Activated CD4-positive, alpha-beta T cell treated with anti-CD3 and anti-CD28 coated beads, Interleukin-2, amount 10 ng/mL, durations not matched to agents 24 days and 14 days (primary cell): Measurements from ENCODE around the gene CSRP2. TPM values are rescaled to one million over a fixed set of nuclear protein-coding genes. Genes with fewer than 3 reads are reported as not detected.

Source experiments
- DNase-seq: peaks from one replicate; pipeline ENCODE4 v3.0.0; 2022
- H3K27ac Mint-ChIP-seq: one replicate; pipeline ENCODE4 v1.8.0; 2022; ENCODE audit warnings: mild to moderate bottlenecking, mixed read lengths
- H3K27me3 Mint-ChIP-seq: one replicate; pipeline ENCODE4 v1.8.0; 2022; ENCODE audit warnings: mixed read lengths
- H3K36me3 Mint-ChIP-seq: one replicate; pipeline ENCODE4 v1.8.0; 2022; ENCODE audit warnings: low read depth, mild to moderate bottlenecking, mixed read lengths
- H3K4me1 Mint-ChIP-seq: one replicate; pipeline ENCODE4 v1.8.0; 2021; ENCODE audit warnings: mixed read lengths
- H3K4me3 Mint-ChIP-seq: one replicate; pipeline ENCODE4 v1.8.0; 2022; ENCODE audit warnings: mild to moderate bottlenecking, moderate library complexity, mixed read lengths
- H3K9me3 Mint-ChIP-seq: one replicate; pipeline ENCODE4 v1.8.0; 2021; ENCODE audit warnings: mixed read lengths
- intact Hi-C: fragments of 100-400 bp; cut with micrococcal nuclease; formaldehyde crosslinking; loops from one replicate; pipeline ENCODE4 v1.15.1; 2023
- total RNA-seq: library from RNA; stranded (reverse); gene quantifications from 2 replicates; pipeline ENCODE4 v1.2.3, GENCODE V29; 2022

CSRP2 gene
- 0.44 and 0.80 TPM in 2 replicates for total RNA-seq

GRCh38 chr12:76878899-76879709, at the start of gene CSRP2:
Gene CSRP2, minus strand, starts transcription at chr12:76879019. Its CDS starts 12,759 bp downstream, at chr12:76866260.
- Mint-ChIP-seq H3K4me3 (peak within 1 kb of the TSS; percentile 93), H3K9me3 (no peaks in the 10 kb centered on the region), H3K4me1 (peaks cover 8% of the 10 kb centered on the region), H3K36me3 (no peaks in the 10 kb centered on the region), H3K27ac (peak within 1 kb of the TSS; percentile 52), H3K27me3 (peaks cover 61% of the 10 kb centered on the region)
- peak; percentile 89 for DNase-seq
- intact Hi-C loops = loop anchor here (2.0 to 5.0 kb wide), 3 partner anchors 114 to 257 kb away; partner anchors contain the start of gene ZDHHC17

- no peaks in the 10 kb centered on the region for H3K36me3 Mint-ChIP-seq
- H3K4me3 Mint-ChIP-seq = no peak overlapping the region
- H3K27ac Mint-ChIP-seq = no peak overlapping the region
- intact Hi-C loops = no loop called here
- no peaks in the 10 kb centered on the region for H3K4me1 Mint-ChIP-seq
- peak; percentile 67 for DNase-seq
- H3K9me3 Mint-ChIP-seq = no peaks in the 10 kb centered on the region
- peaks cover 3% of the 10 kb centered on the region for H3K27me3 Mint-ChIP-seq
Measured at GRCh38 chr12:76927170-76927784, 48.5 kb upstream of the CSRP2 start.

GRCh38 chr12:76925135-76925534, 46.3 kb upstream of the CSRP2 start:
- H3K9me3 Mint-ChIP-seq = no peaks in the 10 kb centered on the region
- DNase-seq = no peak
- no peaks in the 10 kb centered on the region for H3K4me1 Mint-ChIP-seq
- H3K36me3 Mint-ChIP-seq = no peaks in the 10 kb centered on the region
- intact Hi-C loops = no loop called here
- H3K4me3 Mint-ChIP-seq = no peak overlapping the region
- peaks cover 2% of the 10 kb centered on the region for H3K27me3 Mint-ChIP-seq
- H3K27ac Mint-ChIP-seq = no peak overlapping the region

GRCh38 chr12:76922866-76923265, 44.0 kb upstream of the CSRP2 start:
- Mint-ChIP-seq H3K36me3 (no peaks in the 10 kb centered on the region), H3K4me3 (no peak overlapping the region), H3K4me1 (no peaks in the 10 kb centered on the region), H3K27me3 (peaks cover 1% of the 10 kb centered on the region), H3K27ac (no peak overlapping the region), H3K9me3 (no peaks in the 10 kb centered on the region)
- intact Hi-C loops = no loop called here
- no peak for DNase-seq

GRCh38 chr12:76921891-76922664, 43.3 kb upstream of the CSRP2 start:
- H3K27me3 Mint-ChIP-seq = peaks cover 1% of the 10 kb centered on the region
- H3K4me1 Mint-ChIP-seq = no peaks in the 10 kb centered on the region
- no peak overlapping the region for H3K27ac Mint-ChIP-seq
- H3K9me3 Mint-ChIP-seq = no peaks in the 10 kb centered on the region
- H3K36me3 Mint-ChIP-seq = no peaks in the 10 kb centered on the region
- DNase-seq = no peak
- intact Hi-C loops = no loop called here
- no peak overlapping the region for H3K4me3 Mint-ChIP-seq

- no peaks in the 10 kb centered on the region for H3K36me3 Mint-ChIP-seq
- no peak overlapping the region for H3K4me3 Mint-ChIP-seq
- H3K4me1 Mint-ChIP-seq = no peaks in the 10 kb centered on the region
- no peaks in the 10 kb centered on the region for H3K9me3 Mint-ChIP-seq
- intact Hi-C loops = no loop called here
- H3K27ac Mint-ChIP-seq = no peak overlapping the region
- DNase-seq = no peak
- peaks cover 6% of the 10 kb centered on the region for H3K27me3 Mint-ChIP-seq
Measured at GRCh38 chr12:76921100-76921471, 42.3 kb upstream of the CSRP2 start.

GRCh38 chr12:76920172-76921099, 41.6 kb upstream of the CSRP2 start:
- Mint-ChIP-seq H3K27me3 (peaks cover 8% of the 10 kb centered on the region), H3K9me3 (no peaks in the 10 kb centered on the region), H3K4me3 (no peak overlapping the region), H3K36me3 (no peaks in the 10 kb centered on the region), H3K4me1 (no peaks in the 10 kb centered on the region), H3K27ac (peak overlapping the region; percentile 4)
- DNase-seq = no peak
- intact Hi-C loops = no loop called here

- intact Hi-C loops = no loop called here
- Mint-ChIP-seq H3K27me3 (peaks cover 8% of the 10 kb centered on the region), H3K4me1 (no peaks in the 10 kb centered on the region), H3K27ac (no peak overlapping the region), H3K36me3 (no peaks in the 10 kb centered on the region), H3K9me3 (no peaks in the 10 kb centered on the region), H3K4me3 (no peak overlapping the region)
- DNase-seq = no peak
Measured at GRCh38 chr12:76919383-76920171, 40.8 kb upstream of the CSRP2 start.

- no peak for DNase-seq
Measured at GRCh38 chr12:76916170-76916540, 37.3 kb upstream of the CSRP2 start.

GRCh38 chr12:76915361-76916169, 36.7 kb upstream of the CSRP2 start:
- H3K4me1 Mint-ChIP-seq = no peaks in the 10 kb centered on the region
- DNase-seq = no peak

More at GRCh38 chr12:76916170-76916540, 37.3 kb upstream of the CSRP2 start:
- Mint-ChIP-seq H3K9me3 (no peaks in the 10 kb centered on the region), H3K36me3 (no peaks in the 10 kb centered on the region), H3K4me3 (no peak overlapping the region), H3K27me3 (peaks cover 10% of the 10 kb centered on the region), H3K27ac (no peak overlapping the region), H3K4me1 (no peaks in the 10 kb centered on the region)
- intact Hi-C loops = no loop called here

GRCh38 chr12:76914102-76914859, 35.5 kb upstream of the CSRP2 start:
- DNase-seq = no peak
- H3K36me3 Mint-ChIP-seq = no peaks in the 10 kb centered on the region
- no peak overlapping the region for H3K4me3 Mint-ChIP-seq
- peaks cover 15% of the 10 kb centered on the region for H3K27me3 Mint-ChIP-seq
- H3K4me1 Mint-ChIP-seq = no peaks in the 10 kb centered on the region
- no peak overlapping the region for H3K27ac Mint-ChIP-seq
- no peaks in the 10 kb centered on the region for H3K9me3 Mint-ChIP-seq
- intact Hi-C loops = no loop called here

More at GRCh38 chr12:76915361-76916169, 36.7 kb upstream of the CSRP2 start:
- Mint-ChIP-seq H3K36me3 (no peaks in the 10 kb centered on the region), H3K4me3 (no peak overlapping the region), H3K27ac (no peak overlapping the region), H3K27me3 (peaks cover 12% of the 10 kb centered on the region), H3K9me3 (no peaks in the 10 kb centered on the region)
- intact Hi-C loops = no loop called here
